ENCODE data around the gene FRAS1.
"Not testable (repeated sequence)": the region's sequence is repeated elsewhere in the genome, so short reads cannot be mapped to it uniquely, and the experiment has no call there.

FRAS1 gene, protein sequence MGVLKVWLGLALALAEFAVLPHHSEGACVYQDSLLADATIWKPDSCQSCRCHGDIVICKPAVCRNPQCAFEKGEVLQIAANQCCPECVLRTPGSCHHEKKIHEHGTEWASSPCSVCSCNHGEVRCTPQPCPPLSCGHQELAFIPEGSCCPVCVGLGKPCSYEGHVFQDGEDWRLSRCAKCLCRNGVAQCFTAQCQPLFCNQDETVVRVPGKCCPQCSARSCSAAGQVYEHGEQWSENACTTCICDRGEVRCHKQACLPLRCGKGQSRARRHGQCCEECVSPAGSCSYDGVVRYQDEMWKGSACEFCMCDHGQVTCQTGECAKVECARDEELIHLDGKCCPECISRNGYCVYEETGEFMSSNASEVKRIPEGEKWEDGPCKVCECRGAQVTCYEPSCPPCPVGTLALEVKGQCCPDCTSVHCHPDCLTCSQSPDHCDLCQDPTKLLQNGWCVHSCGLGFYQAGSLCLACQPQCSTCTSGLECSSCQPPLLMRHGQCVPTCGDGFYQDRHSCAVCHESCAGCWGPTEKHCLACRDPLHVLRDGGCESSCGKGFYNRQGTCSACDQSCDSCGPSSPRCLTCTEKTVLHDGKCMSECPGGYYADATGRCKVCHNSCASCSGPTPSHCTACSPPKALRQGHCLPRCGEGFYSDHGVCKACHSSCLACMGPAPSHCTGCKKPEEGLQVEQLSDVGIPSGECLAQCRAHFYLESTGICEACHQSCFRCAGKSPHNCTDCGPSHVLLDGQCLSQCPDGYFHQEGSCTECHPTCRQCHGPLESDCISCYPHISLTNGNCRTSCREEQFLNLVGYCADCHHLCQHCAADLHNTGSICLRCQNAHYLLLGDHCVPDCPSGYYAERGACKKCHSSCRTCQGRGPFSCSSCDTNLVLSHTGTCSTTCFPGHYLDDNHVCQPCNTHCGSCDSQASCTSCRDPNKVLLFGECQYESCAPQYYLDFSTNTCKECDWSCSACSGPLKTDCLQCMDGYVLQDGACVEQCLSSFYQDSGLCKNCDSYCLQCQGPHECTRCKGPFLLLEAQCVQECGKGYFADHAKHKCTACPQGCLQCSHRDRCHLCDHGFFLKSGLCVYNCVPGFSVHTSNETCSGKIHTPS (N-terminal part only)

GRCh38 chr4:78057135-78057599, at the start of gene FRAS1:
TSS of gene FRAS1 (plus strand) at chr4:78057323. CDS start at chr4:78058010, 687 bp downstream.
- DNase-seq = no peak

DNA sequence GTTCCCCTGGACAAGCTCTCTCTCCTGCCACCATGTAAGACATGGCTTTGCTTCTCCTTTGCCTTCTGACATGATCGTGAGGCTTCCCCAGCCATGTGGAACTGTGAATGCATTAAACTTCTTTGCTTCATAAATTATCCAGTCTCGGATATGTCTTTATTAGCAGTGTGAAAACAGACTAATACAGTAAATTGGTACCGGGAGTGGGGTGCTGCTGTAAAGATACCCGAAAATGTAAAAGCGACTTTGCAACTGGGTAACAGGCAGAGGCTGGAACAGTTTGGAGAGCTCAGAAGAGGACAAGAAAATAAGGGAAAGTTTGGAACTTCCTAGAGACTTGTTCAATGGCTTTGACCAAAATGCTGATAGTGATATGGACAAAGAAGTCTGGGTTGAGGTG, 46.1 kb upstream of the FRAS1 start:
- DNase-seq = not testable (repeated sequence)

DNA sequence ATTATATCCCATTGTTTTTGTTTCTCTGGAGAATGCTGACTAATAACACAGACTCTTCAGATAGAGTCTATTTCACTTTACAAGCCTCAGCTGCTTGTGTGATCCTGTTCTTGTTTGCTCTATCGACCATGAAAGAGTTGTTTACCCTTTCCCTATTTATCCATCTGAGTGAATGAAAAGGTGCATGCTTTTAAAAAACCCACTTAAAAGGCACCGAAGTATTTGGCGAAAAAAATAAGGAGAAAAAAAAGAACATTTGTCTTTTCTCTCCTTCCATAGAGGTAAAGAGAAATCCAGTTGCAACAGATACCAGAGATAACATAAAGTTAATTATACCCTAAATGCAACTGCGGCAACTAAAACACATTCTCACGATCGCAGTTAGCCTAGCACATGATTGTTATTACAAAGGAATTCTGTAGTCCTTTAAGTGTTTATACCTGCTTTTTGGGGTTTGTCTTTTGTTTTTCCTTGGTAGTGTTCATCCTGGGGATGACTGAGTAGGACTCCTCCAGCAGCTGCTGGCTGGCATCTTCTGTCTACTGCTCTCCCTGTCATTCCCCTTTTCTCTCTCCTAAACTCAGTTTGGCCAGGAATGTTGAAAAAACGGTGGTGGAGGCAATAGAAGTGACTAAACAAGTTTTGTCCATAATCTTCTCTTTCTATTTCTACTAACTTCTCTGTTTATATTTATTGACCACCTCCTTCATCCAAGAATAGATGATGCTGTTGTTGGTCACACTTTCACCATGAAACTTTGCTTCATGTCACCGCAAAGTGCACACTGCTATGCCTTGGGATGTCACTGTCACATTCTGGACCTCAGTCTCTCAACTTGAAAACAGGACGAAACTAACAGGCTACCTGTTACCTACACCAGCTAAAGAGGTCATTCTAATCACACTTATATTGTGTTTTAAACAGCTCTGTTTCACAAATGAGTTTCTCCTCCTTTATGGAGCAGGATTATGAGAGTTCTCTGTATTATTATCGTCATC, 41.9 kb upstream of the FRAS1 start:
- DNase-seq = no peak

- no peak for DNase-seq
These were observed 38.7 kb upstream of the FRAS1 start for GRCh38 chr4:78018271-78019049.

- no peak for DNase-seq
These were observed 37.7 kb upstream of the FRAS1 start for GRCh38 chr4:78019414-78019813.

DNA sequence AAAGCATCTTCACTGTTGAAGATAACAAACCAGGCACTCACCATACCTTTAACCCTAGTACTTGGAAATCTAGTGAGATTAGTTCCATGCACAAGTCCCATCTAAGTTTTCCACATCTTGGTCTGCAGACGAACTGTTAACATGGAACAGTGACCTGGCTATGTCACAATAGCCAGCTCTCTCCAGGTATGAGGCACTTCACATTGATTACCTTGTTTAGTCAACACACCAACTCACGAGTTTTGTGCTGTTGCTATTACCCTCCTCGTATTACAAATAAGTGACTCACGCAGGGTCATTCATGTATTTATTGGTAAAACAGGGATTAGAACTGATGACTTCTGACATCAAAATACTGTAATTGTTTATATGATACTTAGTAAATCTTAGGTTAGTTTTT, 36.4 kb upstream of the FRAS1 start:
- DNase-seq = no peak

GRCh38 chr4:78022517-78022916, 34.6 kb upstream of the FRAS1 start:
- DNase-seq = no peak

DNA sequence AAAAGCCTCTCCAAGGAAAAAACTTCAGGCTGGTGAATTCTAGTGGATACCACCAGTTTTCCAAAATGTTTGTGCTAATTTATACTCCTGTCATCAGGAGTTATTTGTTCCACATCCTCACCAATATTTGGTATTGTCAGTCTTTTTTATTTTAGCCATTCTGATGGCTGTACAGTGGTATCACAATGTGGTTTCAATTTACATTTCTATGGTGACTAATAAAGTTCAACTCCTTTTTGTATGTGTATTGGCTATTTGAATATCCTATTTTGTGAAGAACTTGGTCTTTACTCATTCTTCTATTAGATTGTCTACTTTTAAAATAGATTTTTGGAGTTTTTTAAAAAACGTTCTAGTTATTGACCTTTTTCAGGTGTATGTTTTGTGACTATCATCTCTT, 33.0 kb upstream of the FRAS1 start:
- DNase-seq = no peak

GRCh38 chr4:78024576-78025091, 32.5 kb upstream of the FRAS1 start:
- no peak for DNase-seq

GRCh38 chr4:78031417-78031950, 25.6 kb upstream of the FRAS1 start:
- DNase-seq = no peak

DNA sequence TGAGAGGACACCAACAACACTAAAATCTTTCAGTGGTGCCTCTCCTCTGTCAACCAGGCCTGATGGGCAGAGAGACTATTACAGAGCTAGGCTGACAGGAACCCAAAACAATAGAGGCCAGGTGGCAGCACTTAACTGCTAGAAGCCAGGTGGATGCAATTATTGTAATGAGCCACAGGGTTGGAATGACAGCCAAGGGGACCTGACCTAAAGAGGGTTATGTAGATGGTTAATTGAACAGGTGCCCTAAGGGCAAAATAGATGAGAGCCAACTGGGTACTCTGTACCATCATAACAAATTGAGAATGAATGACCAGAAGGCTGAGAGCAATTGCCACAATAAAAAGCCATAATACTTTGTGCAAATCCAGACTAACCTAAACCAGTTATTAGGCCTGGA, 24.7 kb upstream of the FRAS1 start:
- DNase-seq = no peak

DNA sequence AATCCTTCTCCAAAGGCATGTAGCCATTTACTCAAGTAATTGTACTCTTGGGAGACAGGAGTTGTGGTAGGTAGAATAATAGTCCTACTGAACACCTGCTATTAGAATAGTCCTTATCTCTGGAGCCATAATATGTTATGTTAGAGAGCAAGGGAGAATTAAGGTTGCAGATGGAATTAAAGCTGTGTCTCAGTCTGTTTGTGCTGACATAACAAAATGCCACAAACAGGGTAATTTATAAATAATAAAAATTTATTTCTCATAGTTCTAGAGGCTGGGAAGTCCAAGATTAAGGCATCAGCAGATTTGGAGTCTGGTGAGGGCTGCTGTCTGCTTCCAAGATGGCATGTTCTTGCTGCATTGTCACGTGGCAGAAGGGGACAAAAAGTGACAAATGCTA, 24.2 kb upstream of the FRAS1 start:
- DNase-seq = no peak

- no peak for DNase-seq
These were observed 23.3 kb upstream of the FRAS1 start for GRCh38 chr4:78033861-78034260.

DNA sequence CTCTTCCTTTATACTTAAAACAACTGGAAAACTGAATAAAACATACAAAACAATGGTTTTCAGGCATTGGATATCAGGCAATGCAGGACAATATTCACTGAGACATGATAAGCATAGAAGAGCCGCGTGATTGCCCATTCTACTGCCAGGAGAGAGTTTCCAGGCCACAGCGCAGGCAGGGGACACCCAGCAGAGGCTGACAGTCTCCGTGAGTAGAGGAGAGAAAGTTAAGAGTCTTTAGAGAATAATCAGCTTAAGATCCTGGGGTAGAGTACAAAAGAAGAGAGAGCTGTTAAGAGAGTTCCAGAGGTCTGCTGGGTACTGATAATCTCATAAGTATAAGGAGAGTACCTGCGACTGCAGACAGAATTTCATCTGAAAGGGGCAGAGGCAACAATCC, 18.4 kb upstream of the FRAS1 start:
- DNase-seq = no peak

- DNase-seq = no peak
These were observed 17.4 kb upstream of the FRAS1 start for GRCh38 chr4:78039678-78040077.

DNA sequence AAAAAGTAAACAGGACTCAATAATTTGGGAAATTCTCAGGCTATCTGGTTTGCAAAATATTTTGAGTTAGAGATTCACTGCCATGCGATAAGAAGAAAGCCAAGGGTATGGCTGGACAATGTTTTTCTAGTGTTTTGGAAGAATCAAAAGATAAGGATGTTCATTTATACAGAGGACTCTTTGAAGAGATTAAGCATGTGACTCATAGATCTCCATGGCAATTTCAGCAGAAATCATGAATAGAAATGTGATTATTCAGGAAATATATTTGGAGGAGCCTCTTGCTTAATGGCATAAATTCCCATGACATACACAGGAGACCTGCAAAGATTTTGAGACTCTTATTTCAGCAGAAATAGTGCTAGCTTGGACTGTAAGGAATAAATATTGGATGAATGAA, 16.7 kb upstream of the FRAS1 start:
- no peak for DNase-seq

DNA sequence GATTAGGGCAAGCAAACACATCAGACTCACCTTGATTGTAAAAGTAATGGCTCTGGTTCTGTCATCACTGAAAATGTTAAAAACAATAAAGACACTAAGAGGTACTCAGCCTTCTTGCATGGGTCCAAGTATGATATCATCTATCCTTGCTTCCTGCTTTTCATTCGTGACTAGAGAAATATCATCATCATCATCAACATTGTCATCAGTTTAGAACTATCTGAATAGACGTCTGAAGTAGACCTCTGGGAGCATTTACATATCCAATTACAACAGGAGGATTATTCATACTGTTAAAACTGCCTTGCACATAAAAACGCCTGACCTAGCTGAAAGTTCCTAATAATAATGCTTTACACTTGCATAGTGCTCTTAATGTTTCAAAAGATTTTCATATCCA, 9.8 kb upstream of the FRAS1 start:
- DNase-seq = no peak

DNA sequence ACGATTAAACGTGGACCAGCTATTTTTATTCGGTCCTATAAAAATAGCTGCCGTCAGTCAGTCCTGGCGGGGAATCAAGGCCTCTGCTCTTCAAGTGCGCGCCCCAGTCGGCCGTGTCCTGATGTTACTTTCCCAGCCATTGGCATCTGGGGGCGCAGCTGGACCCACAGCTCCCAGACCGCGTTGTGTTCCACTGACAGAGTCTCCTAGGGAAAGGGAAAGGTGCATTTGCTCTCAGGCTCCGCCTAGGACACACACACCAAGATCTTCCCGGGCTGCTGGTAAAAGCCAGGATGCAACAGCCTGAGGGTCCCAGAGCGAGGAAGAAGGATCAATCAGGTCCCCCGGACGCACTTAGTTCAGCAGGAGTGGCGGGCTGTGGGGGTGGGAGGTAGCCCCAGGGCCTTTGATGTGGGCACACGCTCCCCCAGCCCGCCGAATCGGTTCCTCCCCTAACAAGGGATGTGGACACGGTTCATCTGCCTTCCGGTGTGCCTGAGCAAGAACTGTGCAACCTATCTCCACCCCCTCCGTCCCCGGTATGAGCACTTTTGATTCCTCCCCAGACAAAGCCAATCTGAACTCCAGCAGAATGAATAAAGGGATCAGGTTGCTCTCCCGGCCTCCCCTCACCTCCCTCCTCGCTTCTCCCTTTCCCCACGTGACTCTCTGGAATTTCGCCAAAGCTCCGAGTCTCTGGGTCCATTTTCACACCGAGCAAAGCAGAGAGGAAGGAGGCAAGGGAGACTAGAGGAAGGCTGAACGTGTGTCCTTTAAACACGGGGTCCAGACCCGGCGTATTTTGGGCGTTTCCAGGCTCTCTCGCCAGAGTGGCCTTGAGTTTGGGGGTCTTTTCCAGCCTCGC, 626 bp upstream of the FRAS1 start:
- DNase-seq = no peak
